HepG2 (cell line): Measurements from ENCODE around the gene WNT2B. TPM values are rescaled to one million over a fixed set of nuclear protein-coding genes. Genes with fewer than 3 reads are reported as not detected.

Source experiments
- ATAC-seq: fragments of 200-7000 bp; cut with Tn5 transposase; 3 replicates; pipeline ENCODE4 v1.9.1; 2020; ENCODE audit warnings: mild to moderate bottlenecking, moderate library complexity
- BruUV-seq: library from RNA; stranded (reverse); fragments of 400-500 nt; replicated peaks from 2 replicates; lab custom pipeline; 2021; lab: Mats Ljungman, UMichigan
- CTCF ChIA-PET: fragments of 300-600 bp; formaldehyde crosslinking; extraction: SDS; loops from one replicate; lab custom pipeline; 2021; ENCODE audit warnings: low total read pairs, inconsistent platforms, low intra/inter-chr PET ratio; lab: Yijun Ruan, JAX
- POLR2A ChIA-PET: fragments of 350-600 bp; sonication (Branson Sonifier 250); formaldehyde crosslinking; loops from one replicate; lab custom pipeline; 2020; ENCODE audit warnings: antibody characterized with exemption, inconsistent platforms; lab: Yijun Ruan, JAX
- DNase-seq: peaks from one replicate; pipeline ENCODE4 v3.0.0-alpha.2; 2015; ENCODE audit warnings: low spot score
- FAIRE-seq: peaks from 3 replicates; lab custom pipeline; 2011; peaks lifted over from hg19 to GRCh38; lab: Jason Lieb, UNC
- H2AFZ ChIP-seq: one replicate; pipeline ENCODE4 v1.6.1; 2011; ENCODE audit warnings: low read length, inconsistent platforms
- H3K27ac ChIP-seq: fragments of 300-600 bp; 3 replicates; pipeline ENCODE4 v1.8.0; 2011; ENCODE audit warnings: mixed run types, mild to moderate bottlenecking, mixed read lengths, low read length, inconsistent platforms; ENCODE audit not compliant: insufficient read depth; ENCODE audit errors: extremely low read length
- H3K27me3 ChIP-seq, 2 experiments: fragments of 200-600 bp in 1 of 2; 2 replicates in 1 of 2; 3 replicates in 1 of 2; pipeline versions ENCODE4 v1.6.0 to v1.8.0; 2011; ENCODE audit warnings: low read length in 2 of 2, mild to moderate bottlenecking in 2 of 2, moderate library complexity in 2 of 2, inconsistent platforms in 1 of 2; ENCODE audit not compliant: insufficient read depth in 2 of 2, control insufficient read depth in 1 of 2
- H3K36me3 ChIP-seq, 2 experiments: fragments of 200-600 bp in 1 of 2; replicated peaks in 1 of 2; 2 replicates in 1 of 2; 3 replicates in 1 of 2; pipeline versions ENCODE4 v1.5.1 to v1.8.0; 2011; ENCODE audit warnings: low read length in 2 of 2, inconsistent platforms in 1 of 2; ENCODE audit not compliant: insufficient read depth in 2 of 2, control insufficient read depth in 1 of 2
- H3K4me1 ChIP-seq: 2 replicates; pipeline ENCODE4 v1.5.1; 2012; ENCODE audit warnings: low read length, inconsistent platforms; ENCODE audit not compliant: insufficient read depth
- H3K4me2 ChIP-seq: 2 replicates; pipeline ENCODE4 v1.6.0; 2011; ENCODE audit warnings: low read depth, low read length, inconsistent platforms
- H3K4me3 ChIP-seq, 3 experiments: fragments of 200-600 bp in 1 of 3; sonication (generic), shearing (Covaris generic) in 1 of 3; replicated peaks in 1 of 3; 2 replicates each; pipeline ENCODE4 v1.5.1; 2011 to 2016; ENCODE audit warnings: low read length in 3 of 3, inconsistent platforms in 2 of 3, low read depth in 2 of 3, mild to moderate bottlenecking in 2 of 3, control low read depth in 1 of 3, mixed read lengths in 1 of 3; ENCODE audit not compliant: insufficient read depth in 1 of 3
- H3K79me2 ChIP-seq: one replicate; pipeline ENCODE4 v1.6.1; 2011; ENCODE audit warnings: low read length, inconsistent platforms; ENCODE audit not compliant: insufficient read depth
- H3K9ac ChIP-seq: 2 replicates; pipeline ENCODE4 v1.6.0; 2011; ENCODE audit warnings: mild to moderate bottlenecking, low read depth, low read length, inconsistent platforms; ENCODE audit not compliant: insufficient read depth
- H3K9me3 ChIP-seq: 2 replicates; pipeline ENCODE4 v1.5.1; 2012; ENCODE audit warnings: mild to moderate bottlenecking, low read length
- H4K20me1 ChIP-seq: 2 replicates; pipeline ENCODE4 v1.6.0; 2011; ENCODE audit warnings: inconsistent platforms, mild to moderate bottlenecking, low read length, moderate library complexity; ENCODE audit not compliant: insufficient read depth
- CCDC6 ChIP-seq: sonication (generic); formaldehyde crosslinking; IDR thresholded peaks from 2 replicates; pipeline ENCODE4 v1.8.1; 2022; ENCODE audit warnings: mild to moderate bottlenecking, missing genetic modification reagents, moderate library complexity
- ESRRA ChIP-seq: sonication (generic); formaldehyde crosslinking; IDR thresholded peaks from 2 replicates; pipeline ENCODE4 v1.5.1; 2020; ENCODE audit warnings: mild to moderate bottlenecking, low read depth, missing genetic modification reagents
- HNRNPUL1 ChIP-seq: fragments of 200-400 bp; formaldehyde crosslinking; IDR thresholded peaks from 2 replicates; pipeline ENCODE4 v1.6.1; 2017; ENCODE audit warnings: low read depth, mild to moderate bottlenecking, low read length, moderate library complexity
- IKZF5 ChIP-seq: IDR thresholded peaks from 2 replicates; pipeline ENCODE4 v1.6.1; 2018; ENCODE audit warnings: missing genetic modification reagents, mild to moderate bottlenecking, missing compliant biosample characterization
- MIER3 ChIP-seq: IDR thresholded peaks from 2 replicates; pipeline ENCODE4 v1.6.1; 2016; ENCODE audit warnings: missing compliant biosample characterization, borderline replicate concordance
- MTF2 ChIP-seq: sonication (generic); formaldehyde crosslinking; IDR thresholded peaks from 2 replicates; pipeline ENCODE4 v1.5.0; 2020; ENCODE audit warnings: missing genetic modification reagents, borderline replicate concordance
- NR2F1 ChIP-seq, 2 experiments: fragments of 450-650 bp in 1 of 2; formaldehyde crosslinking in 1 of 2; IDR thresholded peaks; 2 replicates each; pipeline versions ENCODE4 v1.5.0 to v1.6.1; 2016 to 2020; ENCODE audit warnings: mild to moderate bottlenecking in 1 of 2, missing compliant biosample characterization in 1 of 2, missing genetic modification reagents in 1 of 2, moderate library complexity in 1 of 2
- TBX3 ChIP-seq: fragments of 450-650 bp; IDR thresholded peaks from 2 replicates; pipeline ENCODE4 v1.6.1; 2017; ENCODE audit warnings: antibody characterized with exemption, mild to moderate bottlenecking, inconsistent platforms, borderline replicate concordance
- ZMYM2 ChIP-seq: sonication (generic); formaldehyde crosslinking; IDR thresholded peaks from 2 replicates; pipeline ENCODE4 v1.8.0; 2022; ENCODE audit warnings: mild to moderate bottlenecking, missing genetic modification reagents
- ZNF235 ChIP-seq: sonication (generic); formaldehyde crosslinking; IDR thresholded peaks from 2 replicates; pipeline ENCODE4 v1.8.1; 2023; ENCODE audit warnings: mild to moderate bottlenecking, missing genetic modification reagents, borderline replicate concordance
- ZNF30 ChIP-seq: sonication (generic); formaldehyde crosslinking; IDR thresholded peaks from 2 replicates; pipeline ENCODE4 v1.5.0; 2020; ENCODE audit warnings: mild to moderate bottlenecking, missing genetic modification reagents
- ZNF576 ChIP-seq: sonication (generic); formaldehyde crosslinking; IDR thresholded peaks from 2 replicates; pipeline ENCODE4 v1.4.0; 2020; ENCODE audit warnings: mild to moderate bottlenecking, missing genetic modification reagents
- ZNF598 ChIP-seq: sonication (generic); formaldehyde crosslinking; IDR thresholded peaks from 2 replicates; pipeline ENCODE4 v1.5.1; 2020; ENCODE audit warnings: mild to moderate bottlenecking, missing genetic modification reagents, borderline replicate concordance
- WGBS: methylation state at CpG from one replicate; pipeline ENCODE4 v1.1.6; 2017; ENCODE audit warnings: low lambda C conversion rate; 5-methylcytosine and 5-hydroxymethylcytosine counted together
- in situ Hi-C: cut with HindIII; loops from 2 replicates; pipeline ENCODE4 v1.10.0; 2017; ENCODE audit warnings: low pct_unique_long_range_greater_than_20kb; ENCODE audit not compliant: extremely low pct_ligation_motif_present
- intact Hi-C: fragments of 100-400 bp; cut with micrococcal nuclease; formaldehyde crosslinking; loops from one replicate; pipeline ENCODE4 v1.10.0; 2022; ENCODE audit not compliant: unreplicated experiment
- polyA plus RNA-seq, 8 experiments: library from polyadenylated mRNA; depleted of rRNA in 3 of 8; stranded (reverse) in 7 of 8; unstranded in 1 of 8; fragments of >200 nt; fragmentation: Illumina TruSeq in 4 of 8; extraction: Trizol in 4 of 8; gene quantifications; 2 replicates each; pipeline versions ENCODE4 v1.2.1 to v1.2.3, GENCODE V29; 2011 to 2016; ENCODE audit warnings: low read depth in 4 of 8, missing spikeins in 1 of 8, mixed read lengths in 1 of 8; ENCODE audit not compliant: insufficient read depth in 1 of 8
- total RNA-seq, 5 experiments: library from RNA; depleted of rRNA; stranded (reverse); fragments of >200 nt; fragmentation: Illumina TruSeq; extraction: Trizol; gene quantifications; 2 replicates each; pipeline ENCODE4 v1.2.3, GENCODE V29; 2016; ENCODE audit warnings: low read depth in 1 of 5
- TF ChIP-seq, protein P1 (sequence below): sonication (generic); formaldehyde crosslinking; IDR thresholded peaks from 2 replicates; pipeline ENCODE4 v1.4.0; 2020; ENCODE audit warnings: missing genetic modification reagents, borderline replicate concordance
- TF ChIP-seq, protein P2 (sequence below): sonication (generic); formaldehyde crosslinking; IDR thresholded peaks from 2 replicates; pipeline ENCODE4 v1.8.1; 2023; ENCODE audit warnings: mild to moderate bottlenecking, missing genetic modification reagents
- TF ChIP-seq, protein P3 (sequence below): sonication (generic); formaldehyde crosslinking; IDR thresholded peaks from 2 replicates; pipeline ENCODE4 v1.5.0; 2020; ENCODE audit warnings: mild to moderate bottlenecking, missing genetic modification reagents, borderline replicate concordance

WNT2B gene
- total and polyA plus RNA-seq, 2 of the 13 experiments (the other 11 are each of a cell fraction or from before 2014, with no cell fraction given) = 0.11 to 0.32 TPM

DNA sequence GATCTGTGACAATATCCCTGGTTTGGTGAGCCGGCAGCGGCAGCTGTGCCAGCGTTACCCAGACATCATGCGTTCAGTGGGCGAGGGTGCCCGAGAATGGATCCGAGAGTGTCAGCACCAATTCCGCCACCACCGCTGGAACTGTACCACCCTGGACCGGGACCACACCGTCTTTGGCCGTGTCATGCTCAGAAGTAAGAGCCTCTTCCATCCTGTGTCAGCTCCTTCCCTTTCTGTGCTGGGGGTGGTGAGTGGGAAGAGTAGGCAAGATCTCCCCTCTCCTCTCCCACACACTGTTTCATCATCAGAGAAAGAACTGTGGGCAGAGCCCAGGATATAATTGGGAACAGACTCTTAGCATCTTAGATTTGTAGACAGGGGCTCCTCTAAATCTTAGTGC, 6.1 kb downstream of the WNT2B start:
- Histone ChIP-seq H3K27ac (no peak overlapping the region), H3K27me3 (peaks cover 0 to 32% of the 10 kb centered on the region in 2 experiments; a peak in 4 of 5 replicates), H3K9me3 (no peaks in the 10 kb centered on the region), H3K4me3 (no peak overlapping the region), H3K4me2 (no peak overlapping the region), H2AFZ (no peak overlapping the region), H3K4me1 (peaks cover 8% of the 10 kb centered on the region), H3K9ac (no peak overlapping the region), H3K36me3 (no peaks in the 10 kb centered on the region), H4K20me1 (no peaks in the 10 kb centered on the region), H3K79me2 (no peaks in the 10 kb centered on the region)
- FAIRE-seq = no peak
- ChIA-PET CTCF (no interaction called here), POLR2A (no interaction called here)
- intact Hi-C loops = no loop called here
- no peak for ATAC-seq
- no peak for DNase-seq
- in situ Hi-C loops = no loop called here
- WGBS = no CpG with 5 or more reads among the region's 12 CpGs
- BruUV-seq = no TSS peak
- TF ChIP-seq, protein P1, sequence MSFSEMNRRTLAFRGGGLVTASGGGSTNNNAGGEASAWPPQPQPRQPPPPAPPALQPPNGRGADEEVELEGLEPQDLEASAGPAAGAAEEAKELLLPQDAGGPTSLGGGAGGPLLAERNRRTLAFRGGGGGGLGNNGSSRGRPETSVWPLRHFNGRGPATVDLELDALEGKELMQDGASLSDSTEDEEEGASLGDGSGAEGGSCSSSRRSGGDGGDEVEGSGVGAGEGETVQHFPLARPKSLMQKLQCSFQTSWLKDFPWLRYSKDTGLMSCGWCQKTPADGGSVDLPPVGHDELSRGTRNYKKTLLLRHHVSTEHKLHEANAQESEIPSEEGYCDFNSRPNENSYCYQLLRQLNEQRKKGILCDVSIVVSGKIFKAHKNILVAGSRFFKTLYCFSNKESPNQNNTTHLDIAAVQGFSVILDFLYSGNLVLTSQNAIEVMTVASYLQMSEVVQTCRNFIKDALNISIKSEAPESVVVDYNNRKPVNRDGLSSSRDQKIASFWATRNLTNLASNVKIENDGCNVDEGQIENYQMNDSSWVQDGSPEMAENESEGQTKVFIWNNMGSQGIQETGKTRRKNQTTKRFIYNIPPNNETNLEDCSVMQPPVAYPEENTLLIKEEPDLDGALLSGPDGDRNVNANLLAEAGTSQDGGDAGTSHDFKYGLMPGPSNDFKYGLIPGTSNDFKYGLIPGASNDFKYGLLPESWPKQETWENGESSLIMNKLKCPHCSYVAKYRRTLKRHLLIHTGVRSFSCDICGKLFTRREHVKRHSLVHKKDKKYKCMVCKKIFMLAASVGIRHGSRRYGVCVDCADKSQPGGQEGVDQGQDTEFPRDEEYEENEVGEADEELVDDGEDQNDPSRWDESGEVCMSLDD (CRISPR knock-in tag) = no peak
- TF ChIP-seq ZNF576 = no peak
- TF ChIP-seq MTF2 (CRISPR knock-in tag) = no peak
- TF ChIP-seq ZNF235 (CRISPR knock-in tag) = no peak
- TF ChIP-seq, protein P2, sequence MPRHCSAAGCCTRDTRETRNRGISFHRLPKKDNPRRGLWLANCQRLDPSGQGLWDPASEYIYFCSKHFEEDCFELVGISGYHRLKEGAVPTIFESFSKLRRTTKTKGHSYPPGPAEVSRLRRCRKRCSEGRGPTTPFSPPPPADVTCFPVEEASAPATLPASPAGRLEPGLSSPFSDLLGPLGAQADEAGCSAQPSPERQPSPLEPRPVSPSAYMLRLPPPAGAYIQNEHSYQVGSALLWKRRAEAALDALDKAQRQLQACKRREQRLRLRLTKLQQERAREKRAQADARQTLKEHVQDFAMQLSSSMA (CRISPR knock-in tag) = no peak
- TF ChIP-seq HNRNPUL1 = no peak
- TF ChIP-seq MIER3 (CRISPR knock-in tag) = no peak
- TF ChIP-seq ZMYM2 (CRISPR knock-in tag) = no peak
- no peak for TF ChIP-seq ZNF30 (CRISPR knock-in tag)
- no peak for TF ChIP-seq NR2F1 (CRISPR knock-in tag; IDR thresholded peaks at IDR 0.05)
- TF ChIP-seq ESRRA = no peak
- TF ChIP-seq IKZF5 (CRISPR knock-in tag) = no peak
- no peak for TF ChIP-seq ZNF598 (CRISPR knock-in tag)
- TF ChIP-seq, protein P3, sequence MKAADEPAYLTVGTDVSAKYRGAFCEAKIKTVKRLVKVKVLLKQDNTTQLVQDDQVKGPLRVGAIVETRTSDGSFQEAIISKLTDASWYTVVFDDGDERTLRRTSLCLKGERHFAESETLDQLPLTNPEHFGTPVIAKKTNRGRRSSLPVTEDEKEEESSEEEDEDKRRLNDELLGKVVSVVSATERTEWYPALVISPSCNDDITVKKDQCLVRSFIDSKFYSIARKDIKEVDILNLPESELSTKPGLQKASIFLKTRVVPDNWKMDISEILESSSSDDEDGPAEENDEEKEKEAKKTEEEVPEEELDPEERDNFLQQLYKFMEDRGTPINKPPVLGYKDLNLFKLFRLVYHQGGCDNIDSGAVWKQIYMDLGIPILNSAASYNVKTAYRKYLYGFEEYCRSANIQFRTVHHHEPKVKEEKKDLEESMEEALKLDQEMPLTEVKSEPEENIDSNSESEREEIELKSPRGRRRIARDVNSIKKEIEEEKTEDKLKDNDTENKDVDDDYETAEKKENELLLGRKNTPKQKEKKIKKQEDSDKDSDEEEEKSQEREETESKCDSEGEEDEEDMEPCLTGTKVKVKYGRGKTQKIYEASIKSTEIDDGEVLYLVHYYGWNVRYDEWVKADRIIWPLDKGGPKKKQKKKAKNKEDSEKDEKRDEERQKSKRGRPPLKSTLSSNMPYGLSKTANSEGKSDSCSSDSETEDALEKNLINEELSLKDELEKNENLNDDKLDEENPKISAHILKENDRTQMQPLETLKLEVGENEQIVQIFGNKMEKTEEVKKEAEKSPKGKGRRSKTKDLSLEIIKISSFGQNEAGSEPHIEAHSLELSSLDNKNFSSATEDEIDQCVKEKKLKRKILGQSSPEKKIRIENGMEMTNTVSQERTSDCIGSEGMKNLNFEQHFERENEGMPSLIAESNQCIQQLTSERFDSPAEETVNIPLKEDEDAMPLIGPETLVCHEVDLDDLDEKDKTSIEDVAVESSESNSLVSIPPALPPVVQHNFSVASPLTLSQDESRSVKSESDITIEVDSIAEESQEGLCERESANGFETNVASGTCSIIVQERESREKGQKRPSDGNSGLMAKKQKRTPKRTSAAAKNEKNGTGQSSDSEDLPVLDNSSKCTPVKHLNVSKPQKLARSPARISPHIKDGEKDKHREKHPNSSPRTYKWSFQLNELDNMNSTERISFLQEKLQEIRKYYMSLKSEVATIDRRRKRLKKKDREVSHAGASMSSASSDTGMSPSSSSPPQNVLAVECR (CRISPR knock-in tag) = no peak
- no peak for TF ChIP-seq TBX3
- TF ChIP-seq CCDC6 (CRISPR knock-in tag) = no peak
